Duodenal mucosa (tissue), 2 donors: ENCODE data around the gene ERBB4.

ENCODE experiments used
- H3K27ac ChIP-seq: one replicate; pipeline ENCODE4 v1.7.0; 2013; ENCODE audit warnings: low read depth, low read length
- H3K27me3 ChIP-seq, 2 donors: one replicate each; pipeline ENCODE4 v1.7.0; 2013; ENCODE audit warnings: low read length in 2 of 2, control low read depth in 1 of 2; ENCODE audit not compliant: insufficient read depth in 2 of 2, control insufficient read depth in 1 of 2
- H3K36me3 ChIP-seq, 2 donors: one replicate each; pipeline ENCODE4 v1.7.0; 2013; ENCODE audit warnings: low read length in 2 of 2, control low read depth in 1 of 2; ENCODE audit not compliant: insufficient read depth in 2 of 2, control insufficient read depth in 1 of 2
- H3K4me1 ChIP-seq, 2 donors: one replicate each; pipeline ENCODE4 v1.7.0; 2013; ENCODE audit warnings: low read length in 2 of 2, control low read depth in 1 of 2; ENCODE audit not compliant: insufficient read depth in 2 of 2, control insufficient read depth in 1 of 2
- H3K4me3 ChIP-seq, 2 donors: one replicate each; pipeline ENCODE4 v1.7.0; 2013; ENCODE audit warnings: low read length in 2 of 2, low read depth in 1 of 2
- H3K9ac ChIP-seq, 2 donors: one replicate each; pipeline ENCODE4 v1.7.0; 2013; ENCODE audit warnings: low read length in 2 of 2, low read depth in 1 of 2
- H3K9me3 ChIP-seq, 2 donors: one replicate each; pipeline ENCODE4 v1.7.0; 2013; ENCODE audit warnings: low read length in 2 of 2, control low read depth in 1 of 2; ENCODE audit not compliant: control insufficient read depth in 1 of 2

The ERBB4 gene

DNA sequence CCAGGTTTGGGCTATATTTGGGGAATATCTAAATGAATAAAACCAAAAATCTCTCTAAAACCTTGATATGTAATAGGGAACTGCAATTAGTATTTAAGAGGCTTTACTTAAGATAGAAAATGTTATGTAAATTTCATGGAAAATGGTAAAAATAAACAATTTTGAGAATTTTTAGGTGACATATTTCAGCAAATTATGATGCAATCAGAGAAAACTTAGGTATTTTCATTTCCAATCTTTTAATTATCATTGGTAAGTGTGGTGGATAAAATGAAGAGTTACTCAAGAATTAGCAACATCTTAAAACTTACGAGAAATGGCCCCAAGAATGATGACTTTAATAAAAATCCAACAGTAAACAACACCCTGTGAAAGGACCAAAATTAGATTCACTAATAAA, 571.4 kb downstream of the ERBB4 start:
- no peak overlapping the region for H3K4me3 ChIP-seq
- no peak overlapping the region for H3K27ac ChIP-seq
- no peak overlapping the region for H3K9ac ChIP-seq
- H3K36me3 ChIP-seq: no peaks in the 10 kb centered on the region
- no peaks in the 10 kb centered on the region for H3K4me1 ChIP-seq
- no peaks in the 10 kb centered on the region for H3K9me3 ChIP-seq
- H3K27me3 ChIP-seq: no peaks in the 10 kb centered on the region

DNA sequence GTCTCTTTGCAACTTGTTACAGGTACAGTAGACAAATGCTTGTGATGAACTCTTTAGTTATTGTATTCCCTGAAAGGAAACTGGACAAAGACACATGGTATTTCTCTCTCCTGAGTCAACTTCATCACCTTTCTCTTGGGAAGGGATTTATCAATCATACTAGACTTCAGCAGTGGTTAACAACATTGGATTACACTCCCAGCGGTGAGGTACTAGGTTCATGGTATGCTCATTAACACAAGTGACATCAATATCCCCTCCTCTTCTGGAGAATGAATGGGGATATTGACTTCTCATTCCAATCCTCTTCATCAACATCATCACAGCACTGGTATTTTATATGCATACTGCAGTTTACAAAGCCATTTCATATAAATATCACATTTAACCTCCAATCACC, 574.6 kb downstream of the ERBB4 start:
- Histone ChIP-seq H3K9me3 (no peaks in the 10 kb centered on the region), H3K4me1 (no peaks in the 10 kb centered on the region), H3K27me3 (no peaks in the 10 kb centered on the region), H3K4me3 (no peak overlapping the region), H3K27ac (no peak overlapping the region), H3K9ac (no peak overlapping the region), H3K36me3 (no peaks in the 10 kb centered on the region)

DNA sequence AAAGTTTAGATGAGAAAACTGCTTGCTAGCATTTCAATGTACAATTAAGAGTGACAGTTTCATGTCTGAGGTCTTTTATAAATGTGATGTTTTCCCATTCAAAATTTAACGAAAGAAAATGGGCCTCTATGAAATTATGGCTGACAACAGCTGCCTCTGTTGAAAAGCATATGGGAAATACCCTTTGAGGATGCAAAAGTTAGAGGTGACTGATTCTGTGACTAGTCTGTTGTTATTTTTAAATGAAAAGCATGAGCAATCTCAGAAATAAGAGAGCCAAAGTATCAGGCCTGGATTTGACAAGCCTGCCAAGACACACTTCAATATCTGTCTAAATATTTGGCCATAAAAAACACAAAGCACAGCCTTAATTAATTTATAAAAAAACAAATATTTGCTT, 580.8 kb downstream of the ERBB4 start:
- Histone ChIP-seq H3K27ac (no peak overlapping the region), H3K27me3 (no peaks in the 10 kb centered on the region), H3K4me1 (no peaks in the 10 kb centered on the region), H3K4me3 (no peak overlapping the region), H3K36me3 (no peaks in the 10 kb centered on the region), H3K9me3 (no peaks in the 10 kb centered on the region), H3K9ac (no peak overlapping the region)

DNA sequence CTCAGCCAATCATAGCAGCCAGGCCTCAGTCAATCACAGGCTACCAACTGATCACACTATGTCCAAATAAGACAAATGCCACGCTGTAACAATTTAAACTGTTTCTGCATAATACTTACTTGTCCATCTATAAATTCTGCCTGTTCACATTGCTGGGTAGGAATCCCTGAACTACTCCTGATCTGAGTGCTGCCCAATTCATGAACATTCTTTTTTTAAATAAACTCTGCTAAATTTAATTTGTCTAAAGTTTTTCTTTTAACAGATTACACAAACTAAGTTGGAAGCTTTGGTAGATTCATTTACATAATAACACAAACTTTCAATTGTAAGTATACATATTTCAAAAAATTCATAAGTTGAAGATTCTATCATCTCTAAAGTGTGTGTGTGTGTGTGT, 583.0 kb downstream of the ERBB4 start:
- no peak overlapping the region for H3K9ac ChIP-seq
- no peak overlapping the region for H3K27ac ChIP-seq
- H3K4me1 ChIP-seq: no peaks in the 10 kb centered on the region
- no peaks in the 10 kb centered on the region for H3K36me3 ChIP-seq
- peaks cover 0 to 3% of the 10 kb centered on the region in 2 donors for H3K9me3 ChIP-seq
- H3K4me3 ChIP-seq: no peak overlapping the region
- H3K27me3 ChIP-seq: no peaks in the 10 kb centered on the region

DNA sequence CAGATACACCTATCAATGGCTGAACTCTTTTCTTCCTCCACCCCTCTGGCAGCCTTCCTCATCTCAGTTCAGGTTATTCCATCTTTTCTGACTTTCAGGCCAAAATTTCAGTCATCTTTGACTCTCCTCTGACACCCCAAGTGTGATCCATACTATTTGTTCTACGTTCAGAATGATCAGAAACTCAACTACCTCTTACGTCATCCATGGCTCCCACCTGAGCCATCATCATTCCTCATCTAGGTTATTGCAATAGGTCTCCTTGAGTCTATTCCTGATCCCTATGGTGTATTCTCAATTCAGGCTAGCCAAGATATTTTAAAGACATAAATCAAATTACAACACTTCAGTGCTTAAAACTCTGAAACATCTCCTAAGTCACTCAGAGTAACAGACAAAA, 589.7 kb downstream of the ERBB4 start:
- H3K9ac ChIP-seq: no peak overlapping the region
- H3K4me3 ChIP-seq: no peak overlapping the region
- no peaks in the 10 kb centered on the region for H3K36me3 ChIP-seq
- no peak overlapping the region for H3K27ac ChIP-seq
- H3K27me3 ChIP-seq: no peaks in the 10 kb centered on the region
- H3K4me1 ChIP-seq: no peaks in the 10 kb centered on the region
- peaks cover 0 to 3% of the 10 kb centered on the region in 2 donors for H3K9me3 ChIP-seq

DNA sequence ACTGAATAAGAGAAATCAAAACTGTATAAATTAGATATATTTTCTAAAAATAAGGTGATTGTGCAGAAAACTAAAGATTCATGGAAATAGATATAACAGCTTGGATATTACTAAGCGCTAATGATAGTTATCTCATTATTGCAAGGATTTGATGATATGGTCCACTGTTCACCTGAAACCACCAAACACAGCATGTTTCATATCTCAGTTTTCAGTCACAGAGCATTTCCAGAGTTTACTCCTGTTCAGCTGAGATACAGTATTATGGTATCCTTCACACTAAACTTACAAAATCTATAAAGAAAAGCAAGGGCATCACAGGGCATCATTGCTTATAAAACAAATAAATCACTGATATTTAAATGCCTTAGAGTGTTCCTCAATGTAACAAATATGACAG, 591.6 kb downstream of the ERBB4 start:
- Histone ChIP-seq H3K4me1 (no peaks in the 10 kb centered on the region), H3K4me3 (no peak overlapping the region), H3K27me3 (no peaks in the 10 kb centered on the region), H3K9ac (no peak overlapping the region), H3K36me3 (no peaks in the 10 kb centered on the region), H3K27ac (no peak overlapping the region), H3K9me3 (peaks cover 0 to 3% of the 10 kb centered on the region in 2 donors)

DNA sequence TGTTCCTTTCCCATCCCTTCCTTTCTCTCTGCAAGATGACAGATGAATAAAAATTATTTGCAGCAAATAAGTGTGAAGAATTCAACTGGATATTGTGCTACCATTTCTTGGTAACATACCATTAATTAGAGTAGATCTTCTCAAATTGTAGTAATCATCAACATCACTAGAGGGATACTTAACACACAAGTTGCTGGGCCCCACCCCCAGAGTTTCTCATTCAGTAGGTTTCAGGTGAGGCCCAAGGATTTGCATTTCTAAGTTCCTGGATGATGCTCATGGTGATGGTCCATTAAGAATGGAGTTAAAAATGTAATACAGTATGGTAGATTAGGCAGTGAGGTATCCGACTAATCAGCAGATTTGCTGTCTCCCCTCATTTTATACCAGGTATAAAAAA, 594.0 kb downstream of the ERBB4 start:
- H3K27ac ChIP-seq: no peak overlapping the region
- no peaks in the 10 kb centered on the region for H3K36me3 ChIP-seq
- no peak overlapping the region for H3K4me3 ChIP-seq
- H3K9me3 ChIP-seq: no peaks in the 10 kb centered on the region
- no peaks in the 10 kb centered on the region for H3K27me3 ChIP-seq
- H3K4me1 ChIP-seq: no peaks in the 10 kb centered on the region
- H3K9ac ChIP-seq: no peak overlapping the region

DNA sequence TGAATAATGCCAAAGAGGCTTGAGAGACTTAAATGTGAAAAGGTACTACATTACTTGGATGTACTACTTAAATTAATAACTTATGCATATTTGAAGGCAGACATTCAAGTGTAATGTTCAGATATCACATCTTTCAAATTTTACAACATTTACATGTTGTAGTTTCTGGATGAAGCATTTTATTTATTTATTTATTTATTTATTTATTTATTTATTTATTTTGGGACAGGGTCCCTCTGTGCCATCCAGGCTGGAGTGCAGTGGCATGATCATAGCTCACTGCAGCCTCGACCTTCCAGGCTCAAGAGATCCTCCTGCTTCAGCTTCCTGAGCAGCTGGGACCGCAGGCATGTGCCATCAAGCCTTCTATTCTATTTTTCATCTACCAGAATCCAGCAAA, 596.4 kb downstream of the ERBB4 start:
- H3K27ac ChIP-seq: no peak overlapping the region
- H3K9ac ChIP-seq: no peak overlapping the region
- H3K9me3 ChIP-seq: no peaks in the 10 kb centered on the region
- no peaks in the 10 kb centered on the region for H3K36me3 ChIP-seq
- H3K4me1 ChIP-seq: no peaks in the 10 kb centered on the region
- no peak overlapping the region for H3K4me3 ChIP-seq
- no peaks in the 10 kb centered on the region for H3K27me3 ChIP-seq

DNA sequence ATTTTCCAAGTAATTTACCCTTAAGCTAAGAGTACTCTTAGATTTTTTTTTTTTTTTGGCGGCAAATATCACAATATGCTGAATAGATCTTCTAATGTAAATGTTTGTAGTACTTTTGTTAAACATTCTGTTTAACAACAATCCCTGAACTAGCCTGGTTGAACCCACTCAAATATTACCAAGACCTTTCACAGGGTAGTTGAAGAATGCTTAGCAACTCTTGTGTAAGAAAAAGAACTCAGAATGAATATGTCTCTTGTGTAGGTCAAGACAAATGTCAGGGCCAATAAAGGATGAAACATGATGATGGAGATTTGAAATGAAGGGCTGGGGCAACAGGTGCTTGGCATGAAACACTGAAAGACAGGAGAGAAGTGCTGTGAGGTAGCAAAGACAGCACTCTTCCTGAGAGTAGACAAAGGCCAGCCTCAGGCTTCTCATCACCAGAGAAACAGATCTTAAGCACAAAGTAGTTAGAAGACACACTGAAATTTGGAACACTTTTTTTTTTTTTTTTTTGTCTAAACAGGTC, 597.3 kb downstream of the ERBB4 start:
- no peaks in the 10 kb centered on the region for H3K9me3 ChIP-seq
- H3K4me1 ChIP-seq: no peaks in the 10 kb centered on the region
- H3K9ac ChIP-seq: no peak overlapping the region
- no peak overlapping the region for H3K27ac ChIP-seq
- no peak overlapping the region for H3K4me3 ChIP-seq
- H3K27me3 ChIP-seq: no peaks in the 10 kb centered on the region
- H3K36me3 ChIP-seq: no peaks in the 10 kb centered on the region

DNA sequence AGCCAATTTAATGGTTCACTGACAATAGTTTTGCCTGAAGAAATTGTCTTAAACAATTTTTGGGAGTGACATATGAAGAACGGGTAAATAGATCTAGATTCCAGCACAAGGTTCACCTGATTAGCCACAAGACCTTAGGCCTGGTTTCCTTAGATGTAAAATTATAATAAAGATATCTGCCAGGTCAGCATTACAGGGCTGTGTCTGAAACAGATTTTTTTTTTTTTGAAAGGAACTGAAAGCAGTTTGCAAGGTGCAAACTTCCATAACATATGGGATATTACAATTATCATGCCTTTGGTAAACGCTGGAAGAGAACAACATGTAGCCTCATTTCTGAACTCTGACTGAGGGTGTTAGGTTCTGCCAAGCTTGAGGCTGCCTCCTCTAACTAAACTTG, 599.4 kb downstream of the ERBB4 start:
- Histone ChIP-seq H3K9me3 (no peaks in the 10 kb centered on the region), H3K27ac (no peak overlapping the region), H3K4me1 (no peaks in the 10 kb centered on the region), H3K27me3 (no peaks in the 10 kb centered on the region), H3K4me3 (no peak overlapping the region), H3K36me3 (no peaks in the 10 kb centered on the region), H3K9ac (no peak overlapping the region)

DNA sequence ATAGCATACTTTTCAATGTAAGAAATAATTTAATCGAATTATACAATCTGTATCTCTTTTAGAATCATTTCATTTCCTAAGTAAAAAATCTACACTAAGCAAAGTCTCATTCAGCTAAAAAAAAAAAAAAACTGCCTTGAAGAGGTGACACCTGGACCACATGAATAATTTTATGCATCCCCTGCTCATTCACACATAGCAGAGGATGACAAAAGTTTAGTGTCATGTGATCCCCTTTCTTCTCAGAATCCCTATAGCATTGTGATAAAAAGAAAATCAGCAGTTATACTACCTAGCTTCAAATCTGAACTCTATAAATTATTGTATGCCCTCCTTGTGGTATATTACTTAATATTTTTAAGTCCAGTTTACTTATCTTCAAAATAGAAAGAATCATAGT, 603.8 kb downstream of the ERBB4 start:
- no peak overlapping the region for H3K9ac ChIP-seq
- no peaks in the 10 kb centered on the region for H3K4me1 ChIP-seq
- H3K27me3 ChIP-seq: no peaks in the 10 kb centered on the region
- no peak overlapping the region for H3K4me3 ChIP-seq
- H3K36me3 ChIP-seq: no peaks in the 10 kb centered on the region
- H3K27ac ChIP-seq: no peak overlapping the region
- H3K9me3 ChIP-seq: no peaks in the 10 kb centered on the region
